GM12865 (cell line): Measurements from ENCODE around the gene MFSD12.

Experiments
- DNase-seq: peaks from one replicate; pipeline ENCODE4 v3.0.0; 2010; ENCODE audit warnings: low read depth
- H3K4me3 ChIP-seq: 2 replicates; pipeline ENCODE4 v1.5.1; 2011; ENCODE audit warnings: mild to moderate bottlenecking, low read depth, low read length, control low read depth
- TF ChIP-seq, protein P1 (sequence below): IDR thresholded peaks from 2 replicates; pipeline ENCODE4 v1.5.1; 2011; ENCODE audit warnings: low read length, control low read depth, low read depth, inconsistent platforms; ENCODE audit not compliant: insufficient read depth; ENCODE audit errors: missing control alignments

The MFSD12 gene

DNA sequence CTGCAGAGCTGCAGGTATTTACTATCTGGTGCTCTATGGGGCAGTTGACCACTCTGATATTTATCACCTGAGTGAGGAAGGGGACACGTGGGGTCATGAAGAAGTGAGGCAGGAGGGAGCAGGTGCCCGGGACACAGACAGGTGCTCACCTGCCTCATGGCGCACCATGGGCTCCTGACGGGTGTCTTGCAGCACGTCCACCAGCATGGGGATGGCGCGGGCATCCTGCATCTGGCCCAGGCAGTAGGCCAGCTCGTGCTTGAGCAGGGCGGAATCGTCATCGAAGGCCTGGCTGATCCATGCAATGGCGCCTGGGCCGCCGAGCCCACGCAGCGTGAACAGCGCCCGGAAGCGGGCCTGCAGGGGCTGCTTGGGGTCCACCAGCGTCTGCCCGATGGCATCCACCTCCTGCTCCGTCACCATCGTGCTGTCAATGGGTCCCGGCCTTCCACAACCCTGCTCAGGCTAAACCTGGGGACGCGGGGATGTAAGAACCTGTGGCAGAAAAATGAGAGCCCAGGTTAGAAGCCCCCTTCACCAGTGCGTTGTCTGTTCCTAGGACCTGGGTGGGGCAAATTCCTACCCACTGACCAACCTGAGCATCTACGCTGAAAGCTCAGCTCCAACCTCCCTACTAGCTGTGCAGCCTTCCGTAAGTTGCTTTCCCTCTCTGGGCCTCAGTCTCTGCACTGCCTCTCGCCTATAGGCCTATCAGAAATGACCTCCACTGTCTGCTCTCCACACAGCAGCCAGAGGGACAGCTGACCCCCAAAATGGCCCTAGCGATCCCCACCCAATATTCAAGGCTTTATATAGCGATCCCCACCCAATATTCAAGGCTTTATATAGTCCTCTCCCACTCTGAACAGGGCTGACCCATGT, 60.8 kb downstream of the MFSD12 start:
- no peak for DNase-seq
- no peak overlapping the region for H3K4me3 ChIP-seq
- TF ChIP-seq, protein P1, sequence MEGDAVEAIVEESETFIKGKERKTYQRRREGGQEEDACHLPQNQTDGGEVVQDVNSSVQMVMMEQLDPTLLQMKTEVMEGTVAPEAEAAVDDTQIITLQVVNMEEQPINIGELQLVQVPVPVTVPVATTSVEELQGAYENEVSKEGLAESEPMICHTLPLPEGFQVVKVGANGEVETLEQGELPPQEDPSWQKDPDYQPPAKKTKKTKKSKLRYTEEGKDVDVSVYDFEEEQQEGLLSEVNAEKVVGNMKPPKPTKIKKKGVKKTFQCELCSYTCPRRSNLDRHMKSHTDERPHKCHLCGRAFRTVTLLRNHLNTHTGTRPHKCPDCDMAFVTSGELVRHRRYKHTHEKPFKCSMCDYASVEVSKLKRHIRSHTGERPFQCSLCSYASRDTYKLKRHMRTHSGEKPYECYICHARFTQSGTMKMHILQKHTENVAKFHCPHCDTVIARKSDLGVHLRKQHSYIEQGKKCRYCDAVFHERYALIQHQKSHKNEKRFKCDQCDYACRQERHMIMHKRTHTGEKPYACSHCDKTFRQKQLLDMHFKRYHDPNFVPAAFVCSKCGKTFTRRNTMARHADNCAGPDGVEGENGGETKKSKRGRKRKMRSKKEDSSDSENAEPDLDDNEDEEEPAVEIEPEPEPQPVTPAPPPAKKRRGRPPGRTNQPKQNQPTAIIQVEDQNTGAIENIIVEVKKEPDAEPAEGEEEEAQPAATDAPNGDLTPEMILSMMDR, result no peak

DNA sequence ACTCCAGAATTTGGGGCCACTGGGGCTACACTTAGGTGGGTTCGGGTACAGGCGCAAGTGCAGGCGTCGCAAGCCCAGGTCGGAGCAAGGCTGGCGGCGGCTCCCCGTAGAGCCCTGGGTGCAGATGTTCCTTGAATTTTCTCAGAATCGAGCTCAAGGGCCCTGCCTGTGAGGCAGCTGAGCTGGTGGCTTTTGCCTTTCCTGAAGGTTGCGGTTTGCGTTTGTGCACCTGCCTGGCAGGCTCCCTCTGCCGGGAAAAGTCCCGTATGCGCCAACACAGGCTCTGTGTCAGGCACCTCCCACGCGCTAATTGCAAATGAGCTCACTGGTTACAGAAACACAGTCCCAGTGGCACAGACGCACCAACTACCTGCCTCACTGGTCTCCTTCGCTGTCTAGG, 62.8 kb downstream of the MFSD12 start:
- TF ChIP-seq, protein P1, result no peak
- no peak for DNase-seq

More for the DNA sequence above, 62.8 kb downstream of the MFSD12 start:
- H3K4me3 ChIP-seq, result no peak overlapping the region
